ENCODE measurements around the gene CPN1. TPM values are rescaled to one million over a fixed set of nuclear protein-coding genes. Genes with fewer than 3 reads are reported as not detected.
"Not testable (repeated sequence)": the region's sequence is repeated elsewhere in the genome, so short reads cannot be mapped to it uniquely, and the experiment has no call there.

The CPN1 gene
- total and polyA plus RNA-seq, 2 experiments from 2014 or later = 0.32 TPM; not detected in 1

DNA sequence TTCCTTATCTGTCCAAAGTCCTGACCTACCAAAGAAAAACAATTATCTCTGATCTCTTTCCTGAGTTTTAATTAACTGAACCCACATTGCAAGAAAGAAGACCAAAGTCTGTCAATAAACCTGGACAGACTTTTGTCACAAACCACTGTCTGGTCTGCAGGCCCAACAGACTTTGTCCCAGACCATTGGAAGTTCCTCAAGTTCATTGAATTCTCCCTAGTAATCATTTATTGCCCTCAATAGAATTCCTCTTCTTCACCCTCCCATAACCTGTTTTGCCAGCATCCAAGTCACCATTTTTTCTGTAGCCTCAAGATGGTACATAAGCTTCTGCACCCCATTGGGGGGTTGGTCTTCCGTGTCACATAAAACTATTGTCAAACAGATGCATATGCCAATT, 68.0 kb downstream of the CPN1 start (continued):
- TF ChIP-seq ZNF114 (CRISPR knock-in tag; IDR thresholded peaks at IDR 0.05) (no peak), ZNF331 (CRISPR knock-in tag; IDR thresholded peaks at IDR 0.05; ENCODE audit: low read depth) (no peak), EZH2 (IDR thresholded peaks at IDR 0.05; ENCODE audit: low read depth, unreplicated experiment) (no peak), REST (IDR thresholded peaks at IDR 0.05; ENCODE audit: unreplicated experiment) (no peak), CTCF (conservative IDR thresholded peaks at IDR 0.05; ENCODE audit: low read depth in 2 of 2) (no peak)

DNA sequence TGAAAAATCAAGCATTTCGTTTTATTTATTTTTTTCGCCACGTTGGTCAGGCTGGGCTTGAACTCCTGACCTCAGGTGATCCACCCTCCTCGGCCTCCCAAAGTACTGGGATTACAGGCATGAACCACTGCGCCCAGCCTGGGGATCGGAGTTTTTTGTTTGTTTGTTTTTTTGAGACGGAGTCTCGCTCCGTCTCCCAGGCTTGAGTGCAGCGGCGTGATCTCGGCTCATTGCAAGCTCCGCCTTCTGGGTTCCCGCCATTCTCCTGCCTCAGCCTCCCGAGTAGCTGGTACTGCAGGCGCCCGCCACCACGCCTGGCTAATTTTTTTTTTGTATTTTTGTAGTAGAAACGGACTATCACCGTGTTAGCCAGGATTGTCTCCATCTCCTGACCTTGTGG, 69.8 kb downstream of the CPN1 start:
- not testable (repeated sequence) for H3K27ac ChIP-seq (ENCODE audit: low read depth); H3K27me3 ChIP-seq (ENCODE audit: insufficient read depth); H3K4me3 Mint-ChIP-seq; H3K9me2 ChIP-seq (ENCODE audit: insufficient read depth); ATAC-seq; H3K27ac Mint-ChIP-seq; H3K27me3 Mint-ChIP-seq (ENCODE audit: insufficient read depth, low read depth, poor library complexity); H3F3A ChIP-seq (replicated peaks; ENCODE audit: low read depth); H3K36me3 ChIP-seq (ENCODE audit: insufficient read depth); H2AFZ ChIP-seq; DNase-seq (ENCODE audit: low spot score); H3K9me3 Mint-ChIP-seq; H3K4me3 ChIP-seq; H3K36me3 Mint-ChIP-seq (ENCODE audit: low read depth); H4K20me1 ChIP-seq (replicated peaks; ENCODE audit: insufficient read depth); H3K4me2 ChIP-seq
- peaks cover 23% of the 10 kb centered on the region for H3K4me1 Mint-ChIP-seq
- Histone ChIP-seq H3K4me1 (ENCODE audit: insufficient read depth) (peaks cover 17% of the 10 kb centered on the region; the same call in 1 of the 2 replicates), H3K79me2 (replicated peaks; ENCODE audit: insufficient read depth) (peaks cover 19% of the 10 kb centered on the region)

GRCh38 chr10:100009793-100010676, 71.6 kb downstream of the CPN1 start, which contains the start of gene DNMBP:
TSS of gene DNMBP (minus strand) at chr10:100009947. CDS start at chr10:99972124, 37,823 bp downstream.
- H3K4me1 ChIP-seq (ENCODE audit: insufficient read depth) = peaks cover 17% of the 10 kb centered on the region; the same call in 1 of the 2 replicates
- Mint-ChIP-seq H3K9me3 (no peaks in the 10 kb centered on the region), H3K36me3 (ENCODE audit: low read depth) (no peaks in the 10 kb centered on the region), H3K4me3 (peak within 1 kb of the TSS; percentile 82), H3K27ac (0 out of 2 replicates have a peak within 1 kb of the TSS, but pooled peaks have one; percentile 57), H3K4me1 (peaks cover 35% of the 10 kb centered on the region), H3K27me3 (ENCODE audit: insufficient read depth, low read depth, poor library complexity) (peaks cover 14% of the 10 kb centered on the region)
- no peaks in the 10 kb centered on the region for H4K20me1 ChIP-seq (replicated peaks; ENCODE audit: insufficient read depth)
- no peaks in the 10 kb centered on the region for H3K36me3 ChIP-seq (ENCODE audit: insufficient read depth)
- 0 out of 2 replicates have a peak, but pooled peaks cover 7% of the 10 kb centered on the region for H3K27me3 ChIP-seq (ENCODE audit: insufficient read depth)
- peak; percentile 93 for DNase-seq (ENCODE audit: low spot score)
- no peaks in the 10 kb centered on the region for H3K9me2 ChIP-seq (ENCODE audit: insufficient read depth)
- H3K4me2 ChIP-seq = peak within 1 kb of the TSS; percentile 95
- peaks cover 4% of the 10 kb centered on the region; the same call in 1 of the 2 replicates for H3F3A ChIP-seq (replicated peaks; ENCODE audit: low read depth)
- no peak within 1 kb of the TSS for H3K27ac ChIP-seq (ENCODE audit: low read depth)
- peak within 1 kb of the TSS; percentile 91 for H3K4me3 ChIP-seq
- peak within 1 kb of the TSS; percentile 100 for H2AFZ ChIP-seq
- H3K79me2 ChIP-seq (replicated peaks; ENCODE audit: insufficient read depth) = peaks cover 25% of the 10 kb centered on the region
- ATAC-seq = peak; percentile 91
- TF ChIP-seq EZH2phosphoT487 (IDR thresholded peaks at IDR 0.05; ENCODE audit: unreplicated experiment) (no peak), CREB1 (CRISPR knock-in tag; IDR thresholded peaks at IDR 0.05; ENCODE audit: low read depth) (peak; percentile 88), POLR2AphosphoS5 (IDR thresholded peaks at IDR 0.05; ENCODE audit: low read depth) (no peak), JUNB (IDR thresholded peaks at IDR 0.05; ENCODE audit: unreplicated experiment) (no peak), STAT1 (IDR thresholded peaks at IDR 0.05; ENCODE audit: unreplicated experiment) (no peak)
- TF ChIP-seq, protein P1, sequence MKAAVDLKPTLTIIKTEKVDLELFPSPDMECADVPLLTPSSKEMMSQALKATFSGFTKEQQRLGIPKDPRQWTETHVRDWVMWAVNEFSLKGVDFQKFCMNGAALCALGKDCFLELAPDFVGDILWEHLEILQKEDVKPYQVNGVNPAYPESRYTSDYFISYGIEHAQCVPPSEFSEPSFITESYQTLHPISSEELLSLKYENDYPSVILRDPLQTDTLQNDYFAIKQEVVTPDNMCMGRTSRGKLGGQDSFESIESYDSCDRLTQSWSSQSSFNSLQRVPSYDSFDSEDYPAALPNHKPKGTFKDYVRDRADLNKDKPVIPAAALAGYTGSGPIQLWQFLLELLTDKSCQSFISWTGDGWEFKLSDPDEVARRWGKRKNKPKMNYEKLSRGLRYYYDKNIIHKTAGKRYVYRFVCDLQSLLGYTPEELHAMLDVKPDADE (IDR thresholded peaks at IDR 0.05) = no peak
